HCT116 (cell line): ENCODE results near the gene THOC2.

Experiments
- CEBPB ChIP-seq: IDR thresholded peaks from 2 replicates; pipeline ENCODE4 v1.6.1; 2012; ENCODE audit warnings: low read depth
- JUND ChIP-seq: IDR thresholded peaks from 2 replicates; pipeline ENCODE4 v1.6.1; 2012
- POLR2A ChIP-seq: IDR thresholded peaks from 2 replicates; pipeline ENCODE4 v1.7.0; 2011; ENCODE audit warnings: borderline replicate concordance; ENCODE audit not compliant: insufficient read depth, insufficient read length; ENCODE audit errors: extremely low read depth
- POLR2AphosphoS5 ChIP-seq: IDR thresholded peaks from 2 replicates; pipeline ENCODE4 v1.6.1; 2011; ENCODE audit warnings: mild to moderate bottlenecking, low read depth, low read length, moderate library complexity
- RAD21 ChIP-seq: IDR thresholded peaks from 2 replicates; pipeline ENCODE4 v1.6.1; 2012; ENCODE audit warnings: low read depth, mild to moderate bottlenecking
- SIN3A ChIP-seq: IDR thresholded peaks from 2 replicates; pipeline ENCODE4 v1.6.1; 2012; ENCODE audit warnings: low read depth
- YY1 ChIP-seq: IDR thresholded peaks from 2 replicates; pipeline ENCODE4 v1.6.1; 2011; ENCODE audit warnings: low read length, low read depth, moderate library complexity, mild to moderate bottlenecking; ENCODE audit not compliant: insufficient replicate concordance; ENCODE audit errors: extremely low read depth
- ZFX ChIP-seq: fragments of 450-650 bp; IDR thresholded peaks from 2 replicates; pipeline ENCODE4 v1.6.1; 2017
- TF ChIP-seq, protein P1 (sequence below): IDR thresholded peaks from 2 replicates; pipeline ENCODE4 v1.6.1; 2012
- TF ChIP-seq, protein P2 (sequence below), 3 experiments: fragments of 200-600 bp in 1 of 3; sonication (generic) in 1 of 3; IDR thresholded peaks in 2 of 3; conservative IDR thresholded peaks in 1 of 3; 2 replicates each; pipeline ENCODE4 v1.5.1; 2012 to 2017; ENCODE audit warnings: low read depth in 2 of 3, low read length in 2 of 3, antibody characterized with exemption in 1 of 3, borderline replicate concordance in 1 of 3, control low read depth in 1 of 3, mild to moderate bottlenecking in 1 of 3, mixed read lengths in 1 of 3, mixed run types in 1 of 3, moderate library complexity in 1 of 3; ENCODE audit not compliant: insufficient read depth in 1 of 3
- TF ChIP-seq, protein P3 (sequence below): IDR thresholded peaks from 2 replicates; pipeline ENCODE4 v1.6.1; 2012; ENCODE audit warnings: low read depth

DNA sequence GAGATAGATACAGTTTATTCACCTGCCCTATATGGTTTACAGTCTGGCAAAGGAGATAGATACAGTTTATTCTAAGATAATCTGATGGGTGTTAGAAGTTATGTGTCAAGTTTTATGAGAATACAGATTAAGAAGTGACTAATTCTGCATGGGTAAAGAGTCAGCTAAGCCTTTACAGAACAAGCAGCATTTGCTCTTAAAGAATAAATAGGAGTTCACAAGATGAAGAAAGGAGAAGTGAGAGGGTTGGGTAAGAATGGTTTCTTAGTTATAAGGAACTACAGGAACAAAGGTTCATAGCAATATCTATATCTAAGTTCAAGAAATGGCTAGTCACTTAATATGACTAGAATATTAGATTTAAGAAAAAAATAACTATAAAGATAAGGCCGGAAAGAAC lies 47.6 kb downstream of the THOC2 start:
- no peak for TF ChIP-seq JUND
- no peak for TF ChIP-seq YY1
- no peak for TF ChIP-seq ZFX
- TF ChIP-seq, protein P1, sequence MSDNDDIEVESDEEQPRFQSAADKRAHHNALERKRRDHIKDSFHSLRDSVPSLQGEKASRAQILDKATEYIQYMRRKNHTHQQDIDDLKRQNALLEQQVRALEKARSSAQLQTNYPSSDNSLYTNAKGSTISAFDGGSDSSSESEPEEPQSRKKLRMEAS = no peak
- no peak for TF ChIP-seq POLR2AphosphoS5
- no peak for TF ChIP-seq POLR2A
- TF ChIP-seq, protein P2, sequence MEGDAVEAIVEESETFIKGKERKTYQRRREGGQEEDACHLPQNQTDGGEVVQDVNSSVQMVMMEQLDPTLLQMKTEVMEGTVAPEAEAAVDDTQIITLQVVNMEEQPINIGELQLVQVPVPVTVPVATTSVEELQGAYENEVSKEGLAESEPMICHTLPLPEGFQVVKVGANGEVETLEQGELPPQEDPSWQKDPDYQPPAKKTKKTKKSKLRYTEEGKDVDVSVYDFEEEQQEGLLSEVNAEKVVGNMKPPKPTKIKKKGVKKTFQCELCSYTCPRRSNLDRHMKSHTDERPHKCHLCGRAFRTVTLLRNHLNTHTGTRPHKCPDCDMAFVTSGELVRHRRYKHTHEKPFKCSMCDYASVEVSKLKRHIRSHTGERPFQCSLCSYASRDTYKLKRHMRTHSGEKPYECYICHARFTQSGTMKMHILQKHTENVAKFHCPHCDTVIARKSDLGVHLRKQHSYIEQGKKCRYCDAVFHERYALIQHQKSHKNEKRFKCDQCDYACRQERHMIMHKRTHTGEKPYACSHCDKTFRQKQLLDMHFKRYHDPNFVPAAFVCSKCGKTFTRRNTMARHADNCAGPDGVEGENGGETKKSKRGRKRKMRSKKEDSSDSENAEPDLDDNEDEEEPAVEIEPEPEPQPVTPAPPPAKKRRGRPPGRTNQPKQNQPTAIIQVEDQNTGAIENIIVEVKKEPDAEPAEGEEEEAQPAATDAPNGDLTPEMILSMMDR (IDR thresholded peaks at IDR 0.05 in 2 of 3, conservative IDR thresholded peaks at IDR 0.05 in 1 of 3; ENCODE audit: borderline replicate concordance in 1 of 3, insufficient read depth in 1 of 3, low read depth in 2 of 3, low read length in 2 of 3) = no peak
- no peak for TF ChIP-seq SIN3A
- TF ChIP-seq, protein P3, sequence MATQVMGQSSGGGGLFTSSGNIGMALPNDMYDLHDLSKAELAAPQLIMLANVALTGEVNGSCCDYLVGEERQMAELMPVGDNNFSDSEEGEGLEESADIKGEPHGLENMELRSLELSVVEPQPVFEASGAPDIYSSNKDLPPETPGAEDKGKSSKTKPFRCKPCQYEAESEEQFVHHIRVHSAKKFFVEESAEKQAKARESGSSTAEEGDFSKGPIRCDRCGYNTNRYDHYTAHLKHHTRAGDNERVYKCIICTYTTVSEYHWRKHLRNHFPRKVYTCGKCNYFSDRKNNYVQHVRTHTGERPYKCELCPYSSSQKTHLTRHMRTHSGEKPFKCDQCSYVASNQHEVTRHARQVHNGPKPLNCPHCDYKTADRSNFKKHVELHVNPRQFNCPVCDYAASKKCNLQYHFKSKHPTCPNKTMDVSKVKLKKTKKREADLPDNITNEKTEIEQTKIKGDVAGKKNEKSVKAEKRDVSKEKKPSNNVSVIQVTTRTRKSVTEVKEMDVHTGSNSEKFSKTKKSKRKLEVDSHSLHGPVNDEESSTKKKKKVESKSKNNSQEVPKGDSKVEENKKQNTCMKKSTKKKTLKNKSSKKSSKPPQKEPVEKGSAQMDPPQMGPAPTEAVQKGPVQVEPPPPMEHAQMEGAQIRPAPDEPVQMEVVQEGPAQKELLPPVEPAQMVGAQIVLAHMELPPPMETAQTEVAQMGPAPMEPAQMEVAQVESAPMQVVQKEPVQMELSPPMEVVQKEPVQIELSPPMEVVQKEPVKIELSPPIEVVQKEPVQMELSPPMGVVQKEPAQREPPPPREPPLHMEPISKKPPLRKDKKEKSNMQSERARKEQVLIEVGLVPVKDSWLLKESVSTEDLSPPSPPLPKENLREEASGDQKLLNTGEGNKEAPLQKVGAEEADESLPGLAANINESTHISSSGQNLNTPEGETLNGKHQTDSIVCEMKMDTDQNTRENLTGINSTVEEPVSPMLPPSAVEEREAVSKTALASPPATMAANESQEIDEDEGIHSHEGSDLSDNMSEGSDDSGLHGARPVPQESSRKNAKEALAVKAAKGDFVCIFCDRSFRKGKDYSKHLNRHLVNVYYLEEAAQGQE = no peak
- TF ChIP-seq CEBPB = no peak
- TF ChIP-seq RAD21 = no peak
